Activated T-cell treated with anti-CD3 and anti-CD28 coated beads, Interleukin-2, amount 50 U/mL, for 48 hours (primary cell): ENCODE results near the gene EPB41L4A.

Experiments
- DNase-seq, 2 experiments: peaks; one replicate each; pipeline ENCODE4 v3.0.0-alpha.2; 2020

EPB41L4A gene

GRCh38 chr5:112306956-112307355, 112.1 kb downstream of the EPB41L4A start:
- no peak for DNase-seq

DNA sequence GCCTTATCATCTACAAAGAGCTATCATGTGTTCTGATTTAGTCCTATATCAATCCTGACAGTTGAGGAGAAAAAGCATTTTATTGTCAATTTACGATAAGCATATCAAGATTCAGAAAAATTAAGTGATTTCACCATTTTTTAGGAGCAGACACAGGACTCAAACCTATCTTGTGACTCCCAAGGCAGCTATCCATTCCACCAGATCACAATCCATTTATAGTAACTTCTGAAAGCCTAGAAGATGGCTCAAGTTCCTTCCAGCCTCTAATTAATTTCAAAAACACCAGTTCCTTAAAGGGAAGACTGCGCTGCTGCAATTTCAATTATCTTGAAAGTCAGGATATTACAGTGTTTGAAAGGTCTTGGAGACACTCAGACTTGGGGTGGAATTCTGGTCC, 114.3 kb downstream of the EPB41L4A start:
- no peak for DNase-seq

- no peak for DNase-seq
These were observed 115.4 kb downstream of the EPB41L4A start for GRCh38 chr5:112303685-112304084.

DNA sequence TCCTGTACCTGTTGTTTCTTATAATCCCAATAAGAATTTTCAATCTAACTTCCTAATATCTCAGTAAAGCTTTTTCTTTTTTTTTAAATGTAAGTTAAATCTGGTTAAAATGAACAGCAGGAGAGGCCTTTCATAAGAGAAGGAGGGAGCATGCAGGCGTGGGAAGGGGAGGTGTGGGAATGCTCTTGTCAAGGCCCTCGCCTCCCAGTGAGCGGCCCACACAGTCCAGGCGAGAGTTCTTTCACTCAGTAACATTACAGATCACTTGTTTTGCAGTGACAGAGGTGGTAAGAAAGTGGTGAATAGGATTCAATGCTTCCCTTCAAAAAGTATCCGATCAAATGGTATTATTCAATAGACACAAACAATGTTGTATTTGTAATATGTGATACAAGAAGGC, 125.0 kb downstream of the EPB41L4A start:
- DNase-seq, result no peak

- no peak for DNase-seq
These were observed 125.5 kb downstream of the EPB41L4A start for GRCh38 chr5:112293587-112293986.

GRCh38 chr5:112290691-112291090, 128.4 kb downstream of the EPB41L4A start:
- no peak for DNase-seq

GRCh38 chr5:112289465-112289864, 129.6 kb downstream of the EPB41L4A start:
- DNase-seq, result no peak

DNA sequence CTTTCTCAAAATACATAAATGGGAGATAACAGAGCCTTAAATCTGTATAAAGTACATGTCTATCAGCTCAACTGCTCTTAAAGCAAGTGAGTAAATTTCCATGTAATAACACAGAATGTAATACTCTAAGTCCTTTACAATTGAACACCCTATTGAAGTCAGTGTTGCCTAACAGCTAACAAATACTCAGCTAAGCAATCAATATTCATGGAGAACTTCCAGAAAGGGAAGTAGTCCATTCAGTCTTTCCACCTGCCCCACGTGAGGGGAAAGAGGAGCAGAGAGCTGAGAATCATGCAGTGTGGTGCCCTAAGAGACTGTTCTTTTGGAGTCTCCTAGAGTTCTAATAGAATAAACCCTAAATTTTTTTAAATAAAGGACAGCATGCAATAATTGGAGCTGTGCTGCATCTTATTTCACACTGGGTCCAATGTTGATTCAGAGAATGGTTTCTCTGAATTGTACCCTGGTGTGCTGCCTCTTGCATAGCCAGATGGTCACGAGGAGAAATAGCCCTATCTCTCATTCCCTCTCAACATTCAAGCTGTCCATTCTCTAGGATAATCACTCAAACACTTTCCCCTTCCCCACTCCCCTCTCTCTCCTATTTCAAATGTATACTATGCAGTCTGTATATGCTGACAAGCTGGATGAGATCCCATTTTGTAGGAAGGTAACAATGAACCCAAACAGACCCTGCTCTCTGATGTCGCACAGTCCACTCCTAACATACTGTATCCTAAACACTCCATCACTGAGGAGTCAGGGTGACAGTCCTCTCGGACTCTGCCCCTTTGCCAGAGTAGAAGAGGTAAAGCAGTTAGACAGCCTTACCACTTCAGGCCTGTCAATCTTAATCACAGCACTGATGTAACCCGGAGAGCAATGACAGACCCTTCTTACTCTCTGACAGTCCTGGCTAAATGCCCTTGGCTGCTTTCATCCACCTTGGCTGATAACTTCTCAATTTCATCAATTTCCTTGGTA, 134.8 kb downstream of the EPB41L4A start:
- no peak for DNase-seq

GRCh38 chr5:112283034-112283582, 136.0 kb downstream of the EPB41L4A start:
- DNase-seq, result no peak

GRCh38 chr5:112279082-112279481, 140.0 kb downstream of the EPB41L4A start:
- no peak for DNase-seq

DNA sequence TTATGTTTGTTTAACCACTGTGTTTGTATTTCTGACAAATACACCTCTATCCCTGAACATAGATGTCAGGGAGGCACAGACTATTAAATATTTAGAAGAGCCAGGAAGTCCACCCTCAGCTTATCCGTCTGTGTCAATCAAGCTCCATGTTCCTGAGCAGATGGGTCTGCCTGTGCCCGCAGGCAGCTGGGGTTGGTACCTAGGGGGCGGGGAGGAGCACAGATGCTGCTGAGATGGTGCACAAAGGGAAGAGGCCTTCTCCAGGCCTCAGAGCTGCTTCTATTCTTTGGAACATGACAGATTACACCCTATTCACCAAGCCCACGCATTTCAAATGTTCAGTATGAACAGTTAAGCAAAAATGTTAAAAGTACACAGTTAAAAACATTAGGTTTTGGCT, 142.1 kb downstream of the EPB41L4A start:
- no peak for DNase-seq

- no peak for DNase-seq
These were observed 143.4 kb downstream of the EPB41L4A start for GRCh38 chr5:112275671-112276070.

GRCh38 chr5:112270299-112271293, 148.5 kb downstream of the EPB41L4A start:
- no peak for DNase-seq

DNA sequence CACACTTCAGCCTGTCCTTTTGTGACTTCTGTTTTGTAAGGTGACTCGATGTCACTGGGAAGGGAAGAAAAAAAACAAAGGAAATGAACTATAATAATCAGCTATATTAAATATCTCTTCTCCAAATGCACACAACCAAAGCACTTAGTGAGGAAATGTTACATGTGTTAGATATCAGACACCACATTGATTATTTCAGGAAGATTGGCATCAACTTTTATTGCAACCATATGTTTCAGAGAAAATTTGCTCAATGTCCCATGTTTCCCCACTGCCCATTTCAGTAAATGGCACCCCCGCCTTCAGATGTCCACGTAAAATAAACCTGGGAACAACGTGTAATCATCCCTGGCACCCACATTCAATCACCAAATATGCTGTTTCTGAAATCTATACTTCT, 151.8 kb downstream of the EPB41L4A start:
- no peak for DNase-seq

DNA sequence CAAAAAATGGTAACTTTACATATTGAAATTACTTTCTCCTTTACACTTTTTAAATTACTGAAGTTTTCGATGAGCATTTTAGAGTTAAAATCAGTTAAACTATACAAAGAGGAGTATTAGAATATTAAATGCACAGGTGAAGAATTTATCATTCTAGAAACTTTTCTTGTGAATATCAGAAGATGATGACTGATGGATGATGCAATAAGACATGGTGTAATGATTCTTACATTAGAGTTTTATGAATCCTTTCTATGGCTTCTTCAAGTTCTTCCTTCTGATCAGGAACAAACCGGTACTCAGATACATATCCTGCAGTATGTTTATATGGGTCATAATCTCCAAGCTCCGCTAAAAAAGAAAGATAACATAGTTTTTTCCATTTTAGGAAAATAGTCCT, 154.4 kb downstream of the EPB41L4A start:
- DNase-seq, result no peak

GRCh38 chr5:112264151-112264550, 154.9 kb downstream of the EPB41L4A start:
- no peak for DNase-seq

DNA sequence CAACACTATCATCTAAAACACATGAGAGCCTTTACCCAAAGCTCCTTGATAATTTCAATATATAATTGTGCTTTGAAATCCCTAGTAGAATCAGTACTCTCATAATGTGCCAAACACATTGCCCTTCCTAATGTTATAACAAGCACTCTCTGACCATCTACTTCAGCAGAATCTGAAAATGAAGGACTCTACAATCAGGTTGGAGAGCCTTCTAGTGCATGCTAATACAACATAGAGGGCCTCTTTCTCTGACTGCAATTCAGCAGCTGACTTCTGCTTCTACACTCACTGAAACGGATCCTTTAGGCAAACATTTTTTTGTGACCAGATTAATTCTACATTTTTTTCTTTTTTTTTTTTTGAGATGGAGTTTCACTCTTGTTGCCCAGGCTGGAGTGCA, 155.6 kb downstream of the EPB41L4A start:
- no peak for DNase-seq

GRCh38 chr5:112258571-112258970, 160.5 kb downstream of the EPB41L4A start:
- DNase-seq, result no peak

GRCh38 chr5:112257976-112258375, 161.1 kb downstream of the EPB41L4A start:
- no peak for DNase-seq

DNA sequence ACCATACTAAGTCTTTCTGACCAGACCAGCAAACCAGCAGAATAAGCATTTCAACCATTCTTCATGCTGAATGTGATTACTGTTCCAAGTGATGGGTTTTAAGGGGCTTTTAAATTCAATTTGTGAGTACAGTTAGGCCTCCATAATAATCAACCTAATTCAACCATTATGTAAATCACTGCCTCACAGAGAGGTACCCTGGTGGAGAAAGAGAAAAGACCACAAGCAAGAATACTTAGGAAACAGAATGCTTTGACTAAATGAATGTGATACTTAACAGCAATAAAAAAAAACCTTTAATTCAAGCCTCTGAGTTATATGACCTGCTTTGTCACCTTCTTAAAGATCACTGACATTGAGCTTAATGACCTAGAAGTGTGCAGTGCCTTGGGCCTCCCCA, 162.1 kb downstream of the EPB41L4A start:
- DNase-seq, result no peak

DNA sequence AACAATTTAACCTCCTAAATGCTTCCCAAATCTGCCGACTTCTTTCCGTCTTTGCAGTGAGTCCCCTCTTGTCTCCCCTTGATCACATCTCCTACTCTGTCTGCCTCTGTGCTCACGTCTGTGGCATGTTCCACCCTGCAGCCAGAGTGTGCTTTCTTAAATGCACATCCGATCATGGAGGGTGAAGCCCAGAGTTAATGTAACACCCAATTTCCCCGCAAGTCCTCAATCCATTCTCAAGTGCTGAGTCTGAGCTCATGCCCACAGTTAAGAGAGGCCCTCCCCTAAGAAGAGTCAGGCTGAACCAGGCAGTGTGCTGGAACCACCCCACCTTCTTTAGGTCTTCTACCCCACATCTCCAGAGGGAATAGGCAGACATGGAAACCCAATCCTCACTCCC, 164.8 kb downstream of the EPB41L4A start:
- DNase-seq, result no peak

- DNase-seq, result no peak
These were observed 165.4 kb downstream of the EPB41L4A start for GRCh38 chr5:112253478-112254250.
